Keratinocyte (primary cell): ENCODE data around the gene PYDC2. TPM values are rescaled to one million over a fixed set of nuclear protein-coding genes. Genes with fewer than 3 reads are reported as not detected.

Source experiments
- DNase-seq: peaks from one replicate; pipeline ENCODE4 v3.0.0-alpha.2; 2011; ENCODE audit warnings: low read depth, missing footprints, low spot score
- FAIRE-seq: peaks from 2 replicates; lab custom pipeline; 2011; peaks lifted over from hg19 to GRCh38; lab: Jason Lieb, UNC
- H2AFZ ChIP-seq: 2 replicates; pipeline ENCODE4 v1.6.0; 2012; ENCODE audit warnings: low read length, control low read depth, inconsistent platforms; ENCODE audit not compliant: control insufficient read depth
- H3K27ac ChIP-seq: 2 replicates; pipeline ENCODE4 v1.5.1; 2011; ENCODE audit warnings: low read length; ENCODE audit not compliant: control insufficient read depth, insufficient read depth
- H3K27me3 ChIP-seq: 3 replicates; pipeline ENCODE4 v1.6.0; 2011; ENCODE audit warnings: low read length; ENCODE audit not compliant: control insufficient read depth, insufficient read depth; ENCODE audit errors: extremely low read depth
- H3K36me3 ChIP-seq, 2 experiments: 2 replicates in 1 of 2; 3 replicates in 1 of 2; pipeline ENCODE4 v1.5.1; 2011; ENCODE audit warnings: low read length in 2 of 2, mild to moderate bottlenecking in 1 of 2; ENCODE audit not compliant: control insufficient read depth in 2 of 2, insufficient read depth in 2 of 2; ENCODE audit errors: extremely low read depth in 1 of 2
- H3K4me1 ChIP-seq: 3 replicates; pipeline ENCODE4 v1.5.1; 2011; ENCODE audit warnings: low read length; ENCODE audit not compliant: control insufficient read depth, insufficient read depth; ENCODE audit errors: extremely low read depth
- H3K4me2 ChIP-seq: 3 replicates; pipeline ENCODE4 v1.6.0; 2011; ENCODE audit warnings: low read depth, low read length; ENCODE audit not compliant: control insufficient read depth, insufficient read depth; ENCODE audit errors: extremely low read depth
- H3K4me3 ChIP-seq, 3 experiments: fragments of 200-600 bp in 1 of 3; sonication (generic) in 1 of 3; 2 replicates in 2 of 3; 3 replicates in 1 of 3; pipeline ENCODE4 v1.5.1; 2011 to 2016; ENCODE audit warnings: low read length in 3 of 3, mild to moderate bottlenecking in 3 of 3, control low read depth in 2 of 3, inconsistent platforms in 1 of 3, low read depth in 1 of 3, mixed read lengths in 1 of 3, mixed run types in 1 of 3, moderate library complexity in 1 of 3; ENCODE audit not compliant: control insufficient read depth in 2 of 3, insufficient read depth in 2 of 3; ENCODE audit errors: extremely low read depth in 1 of 3
- H3K79me2 ChIP-seq: 2 replicates; pipeline ENCODE4 v1.6.0; 2012; ENCODE audit warnings: low read length; ENCODE audit not compliant: control insufficient read depth, insufficient read depth
- H3K9ac ChIP-seq: 3 replicates; pipeline ENCODE4 v1.6.0; 2011; ENCODE audit warnings: low read length; ENCODE audit not compliant: control insufficient read depth, insufficient read depth; ENCODE audit errors: extremely low read depth
- H3K9me1 ChIP-seq: 3 replicates; pipeline ENCODE4 v1.6.0; 2011; ENCODE audit warnings: low read length; ENCODE audit not compliant: control insufficient read depth, insufficient read depth; ENCODE audit errors: extremely low read depth
- H3K9me3 ChIP-seq: 2 replicates; pipeline ENCODE4 v1.5.1; 2012; ENCODE audit warnings: low read depth, low read length; ENCODE audit not compliant: control insufficient read depth
- H4K20me1 ChIP-seq: 3 replicates; pipeline ENCODE4 v1.6.0; 2011; ENCODE audit warnings: low read length; ENCODE audit not compliant: control insufficient read depth, insufficient read depth; ENCODE audit errors: extremely low read depth
- CTCF ChIP-seq, 3 experiments: IDR thresholded peaks in 1 of 3; conservative IDR thresholded peaks in 1 of 3; optimal IDR thresholded peaks in 1 of 3; 2 replicates in 2 of 3; 3 replicates in 1 of 3; pipeline versions ENCODE3 to v1.5.1; 2011; ENCODE audit warnings: low read length in 3 of 3, mild to moderate bottlenecking in 3 of 3, moderate library complexity in 2 of 3, control low read depth in 1 of 3, inconsistent platforms in 1 of 3; ENCODE audit not compliant: insufficient read depth in 2 of 3; ENCODE audit errors: extremely low read depth in 1 of 3
- EZH2 ChIP-seq: IDR thresholded peaks from one replicate; pipeline ENCODE4 v1.6.1; 2012; ENCODE audit warnings: inconsistent platforms, mild to moderate bottlenecking, low read length, moderate library complexity
- dilution Hi-C: fragments of 300-500 bp; cut with MboI; formaldehyde crosslinking; loops from one replicate; pipeline ENCODE4 v1.7.0; 2020; ENCODE audit warnings: low sequenced_read_pairs; ENCODE audit not compliant: extremely low pct_ligation_motif_present
- polyA plus RNA-seq, 5 experiments: library from polyadenylated mRNA; depleted of rRNA in 3 of 5; stranded (reverse) in 3 of 5; stranded (forward) in 1 of 5; unstranded in 1 of 5; fragments of >200 nt; gene quantifications; 1 replicate in 1 of 5; 2 replicates in 3 of 5; 3 replicates in 1 of 5; pipeline versions ENCODE4 v1.2.1 to v1.2.3, GENCODE V29; 2011 to 2012; ENCODE audit warnings: missing spikeins in 2 of 5, low read depth in 1 of 5, low replicate concordance in 1 of 5

PYDC2 gene
- polyA plus RNA-seq, 1 donor (not counting 4 experiments of a cell fraction or from before 2014, with no cell fraction given), result not detected

GRCh38 chr3:191425322-191425734 is 35.6 kb upstream of the PYDC2 start:
- no peak overlapping the region for H3K9ac ChIP-seq
- DNase-seq (no peak), FAIRE-seq (no peak)
- no peaks in the 10 kb centered on the region for H3K4me1 ChIP-seq
- dilution Hi-C loops, result no loop called here
- H3K36me3 ChIP-seq, result no peaks in the 10 kb centered on the region
- H2AFZ ChIP-seq, result no peak overlapping the region
- no peaks in the 10 kb centered on the region for H3K79me2 ChIP-seq
- no peaks in the 10 kb centered on the region for H3K9me3 ChIP-seq
- H4K20me1 ChIP-seq, result no peaks in the 10 kb centered on the region
- H3K27ac ChIP-seq, result no peak overlapping the region
- TF ChIP-seq CTCF (optimal IDR thresholded peaks at IDR 0.05 in 1 of 3, IDR thresholded peaks at IDR 0.05 in 1 of 3, conservative IDR thresholded peaks at IDR 0.05 in 1 of 3; ENCODE audit: extremely low read depth in 1 of 3, insufficient read depth in 2 of 3, low read length in 3 of 3) (no peak), EZH2 (no peak)
- H3K9me1 ChIP-seq, result no peaks in the 10 kb centered on the region
- H3K27me3 ChIP-seq, result no peaks in the 10 kb centered on the region
- H3K4me3 ChIP-seq, result no peak overlapping the region
- no peak overlapping the region for H3K4me2 ChIP-seq

- Histone ChIP-seq H3K79me2 (no peaks in the 10 kb centered on the region), H2AFZ (no peak overlapping the region), H3K27me3 (no peaks in the 10 kb centered on the region), H4K20me1 (no peaks in the 10 kb centered on the region), H3K36me3 (no peaks in the 10 kb centered on the region), H3K9me1 (no peaks in the 10 kb centered on the region), H3K9me3 (no peaks in the 10 kb centered on the region), H3K27ac (no peak overlapping the region), H3K4me3 (no peak overlapping the region), H3K9ac (no peak overlapping the region), H3K4me2 (no peak overlapping the region), H3K4me1 (no peaks in the 10 kb centered on the region)
- dilution Hi-C loops, result no loop called here
- TF ChIP-seq EZH2, result no peak
- no peak for TF ChIP-seq CTCF (optimal IDR thresholded peaks at IDR 0.05 in 1 of 3, IDR thresholded peaks at IDR 0.05 in 1 of 3, conservative IDR thresholded peaks at IDR 0.05 in 1 of 3; ENCODE audit: extremely low read depth in 1 of 3, insufficient read depth in 2 of 3, low read length in 3 of 3)
- DNase-seq (no peak), FAIRE-seq (no peak)
Measured at GRCh38 chr3:191426311-191426710, 34.7 kb upstream of the PYDC2 start.
